Peyer's patch (tissue), 4 donors: ENCODE measurements around the gene RNF149.

Source experiments
- POLR2A ChIP-seq, 2 donors: fragments of 450-650 bp; IDR thresholded peaks; one replicate each; pipeline ENCODE4 v1.5.1; 2017; ENCODE audit warnings: antibody characterized with exemption in 2 of 2, mild to moderate bottlenecking in 2 of 2, moderate library complexity in 2 of 2
- TF ChIP-seq, protein P1 (sequence below), 6 experiments: fragments of 450-650 bp in 4 of 6; fragments of 200-600 bp in 2 of 6; sonication (generic) in 1 of 6; IDR thresholded peaks; one replicate each; pipeline ENCODE4 v1.5.1; 2017 to 2019; ENCODE audit warnings: antibody characterized with exemption in 6 of 6, mild to moderate bottlenecking in 3 of 6, moderate library complexity in 1 of 6

DNA sequence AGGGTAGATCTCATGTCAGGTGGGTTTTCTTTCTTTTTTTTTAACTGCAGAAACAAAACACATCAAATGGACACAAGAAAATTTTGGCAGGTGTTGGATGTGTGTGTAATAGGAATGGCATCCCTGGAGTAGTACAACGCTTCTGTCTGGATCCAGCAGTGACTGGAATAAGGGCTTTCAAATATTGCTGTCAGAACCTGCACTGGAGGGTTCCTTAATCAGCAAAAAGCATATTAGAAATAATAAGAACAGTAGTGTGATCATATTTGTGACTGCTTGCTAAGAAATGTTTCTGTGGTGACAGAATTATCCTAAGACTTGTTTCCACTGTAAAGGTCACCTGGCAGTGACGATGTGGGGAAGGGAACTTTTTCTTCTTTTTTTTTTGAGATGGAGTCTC, 48.0 kb upstream of the RNF149 start:
- TF ChIP-seq, protein P1, sequence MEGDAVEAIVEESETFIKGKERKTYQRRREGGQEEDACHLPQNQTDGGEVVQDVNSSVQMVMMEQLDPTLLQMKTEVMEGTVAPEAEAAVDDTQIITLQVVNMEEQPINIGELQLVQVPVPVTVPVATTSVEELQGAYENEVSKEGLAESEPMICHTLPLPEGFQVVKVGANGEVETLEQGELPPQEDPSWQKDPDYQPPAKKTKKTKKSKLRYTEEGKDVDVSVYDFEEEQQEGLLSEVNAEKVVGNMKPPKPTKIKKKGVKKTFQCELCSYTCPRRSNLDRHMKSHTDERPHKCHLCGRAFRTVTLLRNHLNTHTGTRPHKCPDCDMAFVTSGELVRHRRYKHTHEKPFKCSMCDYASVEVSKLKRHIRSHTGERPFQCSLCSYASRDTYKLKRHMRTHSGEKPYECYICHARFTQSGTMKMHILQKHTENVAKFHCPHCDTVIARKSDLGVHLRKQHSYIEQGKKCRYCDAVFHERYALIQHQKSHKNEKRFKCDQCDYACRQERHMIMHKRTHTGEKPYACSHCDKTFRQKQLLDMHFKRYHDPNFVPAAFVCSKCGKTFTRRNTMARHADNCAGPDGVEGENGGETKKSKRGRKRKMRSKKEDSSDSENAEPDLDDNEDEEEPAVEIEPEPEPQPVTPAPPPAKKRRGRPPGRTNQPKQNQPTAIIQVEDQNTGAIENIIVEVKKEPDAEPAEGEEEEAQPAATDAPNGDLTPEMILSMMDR (IDR thresholded peaks at IDR 0.05), result no peak
- no peak for TF ChIP-seq POLR2A (IDR thresholded peaks at IDR 0.05)
